Colon (tissue), 2 donors: ENCODE data around the gene TAGLN2.

Experiments used
- FAIRE-seq: peaks from 2 replicates; lab custom pipeline; 2012; peaks lifted over from hg19 to GRCh38; lab: Jason Lieb, UNC
- donor health status: control.
- donor health status: control.

The TAGLN2 gene

DNA sequence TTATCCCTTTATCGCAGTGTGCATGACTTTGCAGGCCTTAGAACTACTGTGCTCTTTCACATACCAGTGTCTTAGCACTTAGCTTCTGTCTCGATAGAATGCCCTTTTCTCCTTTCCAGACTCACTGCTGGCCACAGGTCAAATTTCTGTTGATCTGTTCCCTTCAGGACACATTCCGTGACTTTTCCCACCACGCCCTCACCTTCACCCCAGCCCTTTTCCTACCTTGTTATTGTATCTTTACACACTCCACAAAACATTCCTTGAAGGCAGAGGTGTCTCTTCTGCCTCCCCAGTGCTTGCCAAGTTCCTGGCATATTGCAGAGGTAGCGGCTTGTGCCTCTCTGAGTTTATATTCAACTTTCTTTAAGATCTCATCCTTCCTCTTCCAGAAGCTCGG is 23.8 kb upstream of the TAGLN2 start:
- FAIRE-seq = no peak

DNA sequence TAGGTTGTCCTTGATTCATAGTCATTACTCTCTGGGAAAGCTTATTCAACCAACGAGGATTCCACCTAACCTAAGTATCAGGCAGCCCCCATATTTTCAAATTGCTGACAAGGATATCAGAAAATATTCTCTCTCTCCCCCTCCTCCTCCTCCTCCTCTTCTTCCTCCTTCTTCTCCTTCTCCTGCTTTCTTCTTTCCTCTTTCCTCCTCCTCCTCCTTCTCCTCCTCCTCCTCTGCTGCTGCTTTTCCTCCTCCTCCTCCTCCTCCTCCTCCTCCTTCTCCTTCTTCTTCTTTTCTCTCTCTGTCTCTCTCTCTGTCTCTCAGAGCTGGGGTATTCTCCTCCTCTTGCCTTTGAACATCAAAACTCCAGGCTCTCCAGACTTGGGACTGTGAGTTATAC is 22.6 kb upstream of the TAGLN2 start:
- no peak for FAIRE-seq

GRCh38 chr1:159946242-159947187 is 21.2 kb upstream of the TAGLN2 start:
- no peak for FAIRE-seq

DNA sequence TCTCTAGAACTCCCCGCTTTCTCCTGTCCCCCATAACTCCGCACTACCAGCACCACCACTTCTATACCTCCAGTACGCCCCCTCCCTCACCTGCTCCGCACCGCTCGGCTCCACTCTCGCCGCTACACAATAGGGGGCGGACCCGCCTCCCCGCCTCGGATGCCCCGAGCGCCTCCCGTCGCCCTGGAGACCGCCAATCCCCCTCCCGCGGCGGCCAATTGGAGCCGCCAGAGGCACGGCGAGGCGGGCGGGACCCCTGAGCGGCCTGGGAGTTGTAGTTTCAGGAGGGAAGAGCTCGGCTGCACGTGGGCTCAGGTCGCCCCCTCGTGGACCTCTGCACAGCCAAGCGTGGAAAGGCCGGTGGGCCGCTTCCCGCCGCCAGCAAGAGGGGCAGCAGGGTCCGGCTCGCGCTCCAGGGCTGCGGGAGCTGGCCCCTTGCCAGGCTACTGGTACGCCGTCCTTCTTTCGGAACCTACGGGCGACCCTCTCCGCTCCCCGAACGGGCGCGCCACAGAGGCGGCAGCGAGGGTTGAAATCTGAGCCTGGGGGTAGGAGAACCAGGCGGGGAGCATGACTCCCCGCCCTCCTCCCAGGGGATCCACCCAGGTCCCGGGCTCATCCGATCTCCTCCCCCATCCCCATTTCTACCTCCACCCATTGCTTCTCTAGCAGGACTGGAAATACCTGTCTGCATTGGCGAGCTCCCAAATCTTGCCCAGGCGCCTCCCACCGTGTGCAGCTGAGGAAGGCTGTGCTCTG is 20.4 kb upstream of the TAGLN2 start, which contains the start of gene IGSF9:
TSS of gene IGSF9 (minus strand) at position 131 of the 759 bp plus-strand sequence. CDS start 2,159 bp downstream, outside the sequence.
- FAIRE-seq = no peak

- no peak for FAIRE-seq
These were observed 19.5 kb upstream of the TAGLN2 start for GRCh38 chr1:159944623-159945455.

- FAIRE-seq = no peak
These were observed 18.8 kb upstream of the TAGLN2 start for GRCh38 chr1:159943908-159944622.

DNA sequence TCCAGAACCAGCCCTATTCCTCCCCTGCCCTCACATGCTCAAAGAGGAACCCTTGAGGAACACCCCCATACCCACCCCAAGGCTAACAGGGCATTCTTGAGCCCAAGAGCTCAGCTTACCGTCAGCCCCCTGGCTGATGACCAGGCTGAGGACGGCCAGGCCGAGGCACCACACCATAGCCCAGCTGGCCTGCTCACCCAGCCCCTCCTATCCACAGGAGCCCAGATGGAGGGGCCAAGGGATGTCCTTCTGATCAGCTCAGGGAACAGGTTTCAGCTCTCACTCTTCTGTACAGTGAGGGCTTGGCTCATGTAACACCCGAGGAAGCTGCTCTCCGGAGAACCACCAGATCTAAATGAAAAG is 18.0 kb upstream of the TAGLN2 start:
- no peak for FAIRE-seq

- FAIRE-seq = no peak
These were observed 17.4 kb upstream of the TAGLN2 start for GRCh38 chr1:159942632-159943277.

GRCh38 chr1:159941591-159942560 is 16.6 kb upstream of the TAGLN2 start:
- no peak for FAIRE-seq

DNA sequence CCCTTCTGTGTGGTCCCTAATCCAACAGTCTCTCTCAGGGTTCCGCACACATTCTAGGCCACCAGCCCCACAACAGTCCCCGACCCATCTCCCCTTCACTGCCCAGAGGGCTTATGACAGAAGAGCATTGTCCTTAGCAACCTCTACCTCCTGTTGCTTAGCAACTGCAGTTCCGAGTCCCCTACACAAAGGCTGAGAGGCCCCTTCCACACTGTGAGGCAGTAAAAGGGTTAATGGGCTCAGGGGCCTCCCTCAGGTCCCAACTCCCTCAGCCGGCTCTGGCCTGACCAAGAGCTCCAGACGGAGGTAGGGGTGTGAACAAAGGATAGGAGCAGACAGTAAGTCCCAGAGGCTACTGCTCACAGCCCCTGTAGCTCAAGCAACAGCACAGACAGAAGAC is 15.8 kb upstream of the TAGLN2 start:
- no peak for FAIRE-seq

GRCh38 chr1:159940006-159940620 is 14.8 kb upstream of the TAGLN2 start:
- FAIRE-seq = no peak

DNA sequence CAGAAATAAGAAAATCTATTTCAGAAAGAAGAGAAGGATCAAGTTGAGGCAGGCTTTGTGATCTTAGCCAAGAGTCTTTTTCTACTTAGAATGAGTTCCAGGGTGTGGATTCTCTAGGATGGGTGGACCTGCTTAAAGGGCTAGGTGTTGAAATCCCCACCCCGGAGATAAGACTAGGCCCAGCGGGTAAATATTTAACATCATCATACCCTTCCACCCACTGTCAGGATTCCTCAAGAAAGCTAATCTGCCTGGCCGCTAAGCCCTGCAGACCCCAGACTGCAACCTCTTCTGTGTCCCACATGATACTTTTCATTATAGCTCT is 14.3 kb upstream of the TAGLN2 start:
- no peak for FAIRE-seq

DNA sequence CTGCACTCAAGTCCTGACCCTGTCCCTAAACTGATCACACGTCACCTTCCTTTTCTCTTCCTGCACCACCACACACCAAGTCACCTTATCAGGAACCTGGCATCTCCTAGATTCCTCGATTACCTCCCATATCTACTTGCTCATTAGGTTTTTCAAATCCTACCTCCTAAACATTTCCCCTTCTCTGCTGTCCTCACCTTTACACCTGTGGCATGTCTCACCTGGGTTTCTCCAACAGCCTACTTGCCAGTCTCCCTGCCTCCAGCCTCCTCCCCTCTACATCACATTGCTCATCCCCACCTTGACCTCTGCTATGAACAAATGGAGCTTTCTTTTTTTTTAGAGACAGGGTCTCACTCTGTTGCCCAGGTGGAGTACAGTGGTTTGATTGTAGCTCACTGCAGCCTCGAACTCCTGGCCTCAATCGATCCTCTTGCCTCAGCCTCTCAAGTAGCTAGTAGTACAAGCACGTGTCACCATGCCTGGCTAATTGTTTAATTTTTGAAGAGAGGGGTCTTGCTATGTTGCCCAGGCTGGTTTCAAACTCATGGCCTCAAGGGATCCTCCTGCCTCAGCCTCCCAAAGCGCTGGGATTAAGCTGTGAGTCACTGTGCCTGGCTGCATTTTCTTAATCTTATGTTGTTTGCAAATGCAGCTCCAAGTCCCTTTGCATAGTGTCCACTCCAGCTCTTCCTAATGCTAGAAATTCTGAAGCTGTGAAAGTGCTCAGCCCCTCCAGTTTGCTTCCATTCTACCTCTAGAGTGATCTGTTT is 13.8 kb upstream of the TAGLN2 start:
- no peak for FAIRE-seq

GRCh38 chr1:159938211-159938852 is 13.0 kb upstream of the TAGLN2 start:
- no peak for FAIRE-seq

DNA sequence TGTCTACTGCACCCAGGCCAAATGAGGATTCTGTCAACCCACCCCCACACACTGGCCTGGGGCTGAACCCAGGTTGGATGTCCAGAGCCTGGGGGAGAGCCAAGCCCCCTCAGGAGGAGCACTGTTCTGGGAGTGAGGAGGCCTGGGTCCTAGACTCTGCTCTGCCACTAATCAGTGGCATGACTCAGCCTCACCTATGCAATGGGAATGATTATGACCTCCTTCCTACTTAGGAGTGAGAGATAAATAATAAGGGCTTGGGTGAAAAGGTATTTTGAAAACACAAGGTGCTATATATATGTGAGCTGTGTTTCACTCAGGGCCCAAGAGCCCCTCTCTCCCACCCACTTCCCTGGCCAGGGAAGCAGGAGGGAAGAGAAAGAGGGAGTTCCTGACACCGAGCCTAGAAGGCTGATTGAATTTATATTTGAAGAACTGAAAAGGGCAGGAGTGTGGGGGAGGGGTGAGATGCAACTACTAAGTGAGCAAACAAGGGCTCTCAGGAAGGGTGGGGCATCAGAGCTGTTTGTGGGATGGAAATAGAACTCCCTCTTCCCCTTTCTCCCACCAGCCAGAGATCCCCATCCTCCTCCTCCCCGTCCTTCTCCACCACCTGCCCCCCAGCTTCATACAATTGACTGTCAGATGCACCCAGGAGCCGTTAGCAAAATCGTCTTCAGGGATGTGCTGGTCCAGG is 11.9 kb upstream of the TAGLN2 start:
- FAIRE-seq = no peak

GRCh38 chr1:159936273-159936904 is 11.1 kb upstream of the TAGLN2 start:
- no peak for FAIRE-seq

DNA sequence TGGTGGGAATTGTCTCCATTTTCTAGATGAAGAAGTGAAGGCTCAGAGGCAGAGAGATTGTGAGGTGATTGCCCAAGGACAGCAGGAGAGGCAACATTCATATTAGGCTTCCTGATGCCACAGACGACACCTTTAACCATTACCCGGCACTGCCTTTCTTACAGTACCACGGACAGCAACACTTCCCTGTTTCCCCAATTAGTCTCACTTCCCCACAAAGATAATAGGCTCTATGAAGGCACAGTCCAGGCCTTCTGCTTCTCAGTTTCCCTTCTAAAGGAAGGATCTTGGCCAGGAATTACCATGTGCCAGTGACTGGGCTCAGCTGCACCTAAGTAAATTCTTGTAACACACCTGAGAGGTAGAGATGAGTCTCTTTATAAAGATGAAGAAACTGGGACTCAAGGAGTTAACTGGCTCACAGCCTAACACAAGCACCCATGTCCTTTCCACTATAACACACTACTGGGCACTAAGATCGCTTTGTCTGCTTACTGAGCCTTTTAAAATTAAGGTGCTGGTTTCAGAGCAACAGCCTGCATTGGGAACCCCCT is 10.5 kb upstream of the TAGLN2 start:
- FAIRE-seq = no peak
